Measurements from ENCODE around the gene ESPL1.
"Not testable (repeated sequence)": the region's sequence is repeated elsewhere in the genome, so short reads cannot be mapped to it uniquely, and the experiment has no call there.

Gene ESPL1

GRCh38 chr12:53302903-53303302 is 34.8 kb downstream of the ESPL1 start:
- DNase-seq = no peak

GRCh38 chr12:53306826-53307225 is 38.7 kb downstream of the ESPL1 start:
- no peak for DNase-seq

- no peak for DNase-seq
Observed at GRCh38 chr12:53308276-53308675, 40.2 kb downstream of the ESPL1 start.

- no peak for DNase-seq
Observed at GRCh38 chr12:53313996-53314395, 45.9 kb downstream of the ESPL1 start.

GRCh38 chr12:53320352-53321195 is 52.5 kb downstream of the ESPL1 start:
- no peak for DNase-seq

GRCh38 chr12:53324113-53324778 is 56.1 kb downstream of the ESPL1 start:
- DNase-seq = peak; percentile 44

- DNase-seq = peak; percentile 73
Observed at GRCh38 chr12:53324779-53325510, 56.8 kb downstream of the ESPL1 start.

GRCh38 chr12:53325511-53326061 is 57.5 kb downstream of the ESPL1 start:
- no peak for DNase-seq

GRCh38 chr12:53326460-53327185 is 58.5 kb downstream of the ESPL1 start:
- DNase-seq = no peak

GRCh38 chr12:53327435-53328042 is 59.4 kb downstream of the ESPL1 start:
- no peak for DNase-seq

- no peak for DNase-seq
Observed at GRCh38 chr12:53328043-53328435, 59.9 kb downstream of the ESPL1 start.

- no peak for DNase-seq
Observed at GRCh38 chr12:53330671-53331070, 62.6 kb downstream of the ESPL1 start.

- not testable (repeated sequence) for DNase-seq
Observed at GRCh38 chr12:53332339-53332738, 64.2 kb downstream of the ESPL1 start.

GRCh38 chr12:53332744-53333143 is 64.6 kb downstream of the ESPL1 start:
- DNase-seq = no peak

GRCh38 chr12:53333289-53333688 is 65.2 kb downstream of the ESPL1 start:
- no peak for DNase-seq

- DNase-seq = no peak
Observed at GRCh38 chr12:53333845-53334244, 65.7 kb downstream of the ESPL1 start.

GRCh38 chr12:53334822-53335221 is 66.7 kb downstream of the ESPL1 start:
- no peak for DNase-seq

- DNase-seq = no peak
Observed at GRCh38 chr12:53336181-53336681, 68.1 kb downstream of the ESPL1 start, which contains the start of gene SP7. TSS of gene SP7 (minus strand) at chr12:53336354. CDS start at chr12:53335646, 708 bp downstream.

GRCh38 chr12:53338017-53338416 is 69.9 kb downstream of the ESPL1 start:
- DNase-seq = no peak

- DNase-seq = no peak
Observed at GRCh38 chr12:53338916-53339315, 70.8 kb downstream of the ESPL1 start.

GRCh38 chr12:53340398-53340797 is 72.3 kb downstream of the ESPL1 start:
- DNase-seq = no peak

Measured in activated CD4-positive, alpha-beta T cell treated with anti-CD3 and anti-CD28 coated beads for 1 hour (primary cell).